ENCODE results near the gene MAGI1.
"Not testable (repeated sequence)": the region's sequence is repeated elsewhere in the genome, so short reads cannot be mapped to it uniquely, and the experiment has no call there.

MAGI1 gene

GRCh38 chr3:65758438-65758837 is 280.3 kb downstream of the MAGI1 start:
- no peak for DNase-seq (ENCODE audit: low read depth in 2 of 2)

GRCh38 chr3:65752636-65753035 is 286.1 kb downstream of the MAGI1 start:
- no peak for DNase-seq (ENCODE audit: low read depth in 2 of 2)

GRCh38 chr3:65751123-65751700 is 287.5 kb downstream of the MAGI1 start:
- DNase-seq (ENCODE audit: low read depth in 2 of 2), result no peak

- DNase-seq (ENCODE audit: low read depth in 2 of 2), result no peak
These were observed 289.7 kb downstream of the MAGI1 start for GRCh38 chr3:65749066-65749465.

- DNase-seq (ENCODE audit: low read depth in 2 of 2), result no peak
These were observed 290.4 kb downstream of the MAGI1 start for GRCh38 chr3:65748326-65748725.

GRCh38 chr3:65746848-65747247 is 291.9 kb downstream of the MAGI1 start:
- no peak for DNase-seq (ENCODE audit: low read depth in 2 of 2)

- no peak for DNase-seq (ENCODE audit: low read depth in 2 of 2)
These were observed 293.4 kb downstream of the MAGI1 start for GRCh38 chr3:65745306-65745705.

GRCh38 chr3:65742914-65743313 is 295.8 kb downstream of the MAGI1 start:
- no peak for DNase-seq (ENCODE audit: low read depth in 2 of 2)

GRCh38 chr3:65741540-65741939 is 297.2 kb downstream of the MAGI1 start:
- DNase-seq (ENCODE audit: low read depth in 2 of 2), result no peak

- no peak for DNase-seq (ENCODE audit: low read depth in 2 of 2)
These were observed 298.7 kb downstream of the MAGI1 start for GRCh38 chr3:65739901-65740541.

GRCh38 chr3:65734792-65735191 is 303.9 kb downstream of the MAGI1 start:
- no peak for DNase-seq (ENCODE audit: low read depth in 2 of 2)

GRCh38 chr3:65734382-65734781 is 304.3 kb downstream of the MAGI1 start:
- no peak for DNase-seq (ENCODE audit: low read depth in 2 of 2)

GRCh38 chr3:65733459-65733858 is 305.3 kb downstream of the MAGI1 start:
- DNase-seq (ENCODE audit: low read depth in 2 of 2), result no peak

GRCh38 chr3:65732051-65732935 is 306.4 kb downstream of the MAGI1 start:
- DNase-seq (ENCODE audit: low read depth in 2 of 2), result no peak

GRCh38 chr3:65730449-65730848 is 308.3 kb downstream of the MAGI1 start:
- no peak for DNase-seq (ENCODE audit: low read depth in 2 of 2)

- DNase-seq (ENCODE audit: low read depth in 2 of 2), result no peak
These were observed 308.7 kb downstream of the MAGI1 start for GRCh38 chr3:65729973-65730372.

GRCh38 chr3:65729555-65729954 is 309.2 kb downstream of the MAGI1 start:
- DNase-seq (ENCODE audit: low read depth in 2 of 2), result no peak

- DNase-seq (ENCODE audit: low read depth in 2 of 2), result no peak
These were observed 310.6 kb downstream of the MAGI1 start for GRCh38 chr3:65728138-65728537.

GRCh38 chr3:65723985-65724384 is 314.7 kb downstream of the MAGI1 start:
- DNase-seq (ENCODE audit: low read depth in 2 of 2), result no peak

- DNase-seq (ENCODE audit: low read depth in 2 of 2), result no peak
These were observed 315.7 kb downstream of the MAGI1 start for GRCh38 chr3:65723011-65723410.

GRCh38 chr3:65720989-65721737 is 317.6 kb downstream of the MAGI1 start:
- DNase-seq (ENCODE audit: low read depth in 2 of 2), result no peak

- DNase-seq (ENCODE audit: low read depth in 2 of 2), result not testable (repeated sequence)
These were observed 319.1 kb downstream of the MAGI1 start for GRCh38 chr3:65719639-65720038.

Data from stimulated activated CD8-positive, alpha-beta memory T cell treated with anti-CD3 and anti-CD28 coated beads, Interleukin-2, amount 100 ng/mL, for 1 hour (primary cell).